CD4-positive, alpha-beta T cell treated with Interleukin-15 for 4 hours (primary cell): Measurements from ENCODE around the gene LDB3.

Experiments
- DNase-seq: peaks from one replicate; pipeline ENCODE4 v3.0.0-alpha.2; 2020; ENCODE audit warnings: low spot score

The LDB3 gene

DNA sequence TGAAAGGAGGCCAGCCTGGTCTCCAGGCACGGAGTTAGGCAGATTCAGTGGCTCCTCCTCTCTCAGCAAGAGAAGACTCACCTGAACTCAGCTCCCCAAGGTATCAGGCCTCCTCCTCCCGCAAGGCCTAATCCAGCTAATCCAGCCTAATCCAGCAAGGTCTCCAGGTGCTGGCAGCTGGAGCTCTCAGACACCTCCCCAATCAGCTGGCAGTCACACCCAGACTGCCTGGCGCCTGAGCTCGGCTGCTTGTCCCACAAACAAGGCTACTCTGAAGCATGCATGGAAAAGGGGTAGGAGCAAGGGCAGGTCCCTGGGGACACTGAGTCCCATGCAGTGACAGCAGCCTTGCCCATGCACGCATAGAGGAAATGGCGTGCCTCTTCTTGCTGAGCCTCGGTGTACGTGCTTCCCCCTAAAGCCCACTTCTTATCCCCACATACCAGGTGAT is 17.3 kb upstream of the LDB3 start:
- no peak for DNase-seq

DNA sequence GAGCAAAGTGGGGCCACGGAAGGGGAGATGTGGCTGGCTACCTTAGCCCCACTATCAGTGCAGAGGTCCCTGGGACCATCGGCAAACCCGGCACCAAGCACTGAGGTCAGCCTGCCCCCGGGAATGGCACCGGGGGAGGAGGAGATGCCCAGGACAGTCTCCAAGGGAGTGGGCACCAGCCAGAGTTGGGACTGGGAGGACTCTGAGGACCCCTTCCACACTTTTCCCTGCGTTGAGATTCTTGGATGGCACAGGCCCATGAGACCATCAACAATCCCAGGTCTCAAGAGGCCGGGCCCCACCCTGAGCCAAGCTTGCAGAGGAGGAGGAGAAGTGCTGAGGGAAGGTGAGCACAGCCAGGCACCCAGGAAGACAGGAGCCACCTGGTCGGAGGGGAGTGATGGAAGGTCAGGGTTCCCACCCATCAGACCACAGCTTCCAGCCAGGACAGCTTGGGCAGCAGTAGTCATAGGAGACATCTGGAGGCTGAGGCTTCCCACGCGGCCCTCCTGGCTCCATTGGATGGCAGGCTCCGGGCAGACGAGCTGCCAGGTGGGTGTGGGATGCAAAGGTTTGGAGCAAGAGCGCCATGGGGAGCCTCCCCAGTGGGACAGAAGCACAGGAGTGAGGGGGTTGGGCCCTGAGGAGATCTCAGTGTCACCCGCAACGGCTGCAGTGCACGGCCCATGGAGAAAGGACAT is 16.5 kb upstream of the LDB3 start:
- no peak for DNase-seq

DNA sequence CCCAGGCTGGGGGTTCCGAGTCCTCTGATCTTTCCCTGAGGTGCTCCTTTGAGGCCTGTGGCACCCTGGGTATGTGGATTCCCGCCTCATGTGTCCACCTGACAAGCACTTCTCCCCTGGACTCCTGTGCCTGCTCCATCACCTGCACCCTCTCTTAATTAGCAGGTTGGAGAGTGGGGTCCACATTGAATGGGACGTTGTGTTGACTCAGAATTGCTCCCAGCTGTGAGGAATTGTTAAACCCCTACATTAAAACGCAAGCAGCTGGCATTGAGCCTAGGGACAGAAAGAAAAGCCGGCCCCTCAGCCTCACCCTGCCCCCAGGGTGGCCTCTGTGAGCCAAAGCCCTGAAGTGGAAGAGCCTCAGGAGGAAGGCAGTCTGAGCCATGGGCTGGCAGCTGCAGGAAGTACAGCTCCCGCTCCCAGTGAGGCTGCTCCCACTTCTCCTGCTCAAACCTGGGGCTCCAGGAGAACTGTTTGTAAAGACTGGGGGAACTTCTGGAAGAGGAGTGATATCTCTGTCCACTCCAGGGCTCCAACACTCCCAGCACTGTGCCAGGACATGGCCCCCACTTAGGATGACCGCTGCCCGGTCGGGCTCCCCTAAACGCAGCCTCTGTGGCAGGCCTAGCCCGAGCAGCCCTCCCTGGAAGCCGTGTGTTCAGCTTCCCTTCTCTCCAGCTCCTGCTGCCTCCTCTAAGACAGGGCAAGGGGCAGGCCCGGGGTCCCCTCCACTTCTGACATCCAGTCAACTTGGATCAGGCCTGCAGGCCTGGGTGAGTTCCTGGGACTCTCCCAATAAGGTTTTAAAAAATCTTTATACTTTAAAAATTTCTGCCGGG is 15.7 kb upstream of the LDB3 start:
- no peak for DNase-seq

GRCh38 chr10:86653379-86653778 is 14.9 kb upstream of the LDB3 start:
- DNase-seq = no peak

DNA sequence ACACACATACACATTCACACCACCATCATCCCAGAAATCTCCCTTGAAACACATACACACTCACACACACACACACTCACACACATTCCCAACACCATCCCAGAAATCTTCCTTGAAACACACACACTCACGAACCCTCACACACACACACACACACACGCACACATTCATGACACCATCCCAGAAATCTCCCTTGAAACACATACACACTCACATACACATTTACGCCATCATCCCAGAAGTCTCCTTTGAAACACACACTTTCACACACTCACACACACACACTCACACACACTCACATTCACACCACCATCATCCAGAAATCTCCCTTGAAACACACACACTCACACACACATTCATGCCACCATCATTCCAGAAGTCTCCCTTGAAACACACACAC is 14.3 kb upstream of the LDB3 start:
- DNase-seq = no peak

- DNase-seq = no peak
Measured at GRCh38 chr10:86654411-86655172, 13.7 kb upstream of the LDB3 start, which contains the start of gene OPN4. Gene OPN4, plus strand, starts transcription at chr10:86654547. Its CDS starts 237 bp downstream, at chr10:86654784.

DNA sequence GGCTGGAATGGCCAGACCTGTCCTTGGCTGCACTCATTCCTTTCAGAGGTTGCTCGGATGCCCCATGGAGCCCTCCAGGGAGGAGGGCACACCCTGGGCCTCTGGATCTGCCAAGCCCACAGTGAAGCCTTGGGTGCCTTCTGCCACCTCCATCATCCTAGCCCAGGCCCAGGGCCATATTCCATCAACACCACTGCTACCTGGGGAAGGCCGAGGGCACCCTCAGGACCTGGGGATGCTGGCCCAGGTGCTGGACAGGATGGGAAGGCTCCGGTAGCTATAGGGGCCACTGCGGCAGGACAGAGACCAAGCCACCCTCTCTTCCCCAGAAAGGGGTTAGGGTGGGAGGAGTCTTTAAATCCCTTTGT is 13.2 kb upstream of the LDB3 start:
- DNase-seq = no peak

- no peak for DNase-seq
Measured at GRCh38 chr10:86655596-86655995, 12.7 kb upstream of the LDB3 start.

GRCh38 chr10:86657011-86657395 is 11.3 kb upstream of the LDB3 start:
- no peak for DNase-seq

GRCh38 chr10:86657396-86658011 is 10.8 kb upstream of the LDB3 start:
- no peak for DNase-seq

DNA sequence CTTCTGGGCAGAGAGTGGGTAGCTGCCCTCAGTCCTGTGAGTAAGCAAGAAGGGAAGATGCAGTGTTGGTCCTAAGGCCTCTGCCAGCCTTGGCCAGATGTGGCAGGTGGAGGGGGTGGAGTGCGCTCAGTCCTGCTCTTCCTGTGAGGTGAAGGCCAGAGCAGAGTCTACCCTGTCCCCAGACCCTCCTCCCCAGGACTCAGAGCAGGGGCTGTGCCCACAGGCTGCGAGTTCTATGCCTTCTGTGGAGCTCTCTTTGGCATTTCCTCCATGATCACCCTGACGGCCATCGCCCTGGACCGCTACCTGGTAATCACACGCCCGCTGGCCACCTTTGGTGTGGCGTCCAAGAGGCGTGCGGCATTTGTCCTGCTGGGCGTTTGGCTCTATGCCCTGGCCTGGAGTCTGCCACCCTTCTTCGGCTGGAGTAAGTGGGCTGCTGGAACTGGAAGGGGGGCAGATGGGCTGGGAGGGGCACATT is 10.0 kb upstream of the LDB3 start:
- no peak for DNase-seq

GRCh38 chr10:86658751-86659150 is 9.6 kb upstream of the LDB3 start:
- no peak for DNase-seq

DNA sequence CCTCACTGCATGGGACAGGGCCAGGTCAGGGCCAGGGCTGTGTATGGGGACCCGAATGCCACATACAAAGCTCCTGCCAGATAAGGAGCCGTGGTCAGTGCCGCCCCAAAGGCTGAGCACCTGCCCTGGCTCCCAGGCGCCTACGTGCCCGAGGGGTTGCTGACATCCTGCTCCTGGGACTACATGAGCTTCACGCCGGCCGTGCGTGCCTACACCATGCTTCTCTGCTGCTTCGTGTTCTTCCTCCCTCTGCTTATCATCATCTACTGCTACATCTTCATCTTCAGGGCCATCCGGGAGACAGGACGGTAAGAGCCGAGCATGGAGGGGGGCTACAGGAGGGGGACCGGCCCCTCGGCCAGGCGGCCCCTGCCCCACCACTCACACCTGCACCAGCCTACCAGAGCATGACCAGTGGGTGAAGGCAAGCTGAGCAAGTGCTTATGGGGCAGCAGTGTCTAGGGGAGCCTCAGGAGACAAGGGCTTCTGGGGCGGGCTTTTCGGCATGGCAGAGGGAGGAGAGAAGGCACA is 9.1 kb upstream of the LDB3 start:
- no peak for DNase-seq

- no peak for DNase-seq
Measured at GRCh38 chr10:86659721-86660453, 8.4 kb upstream of the LDB3 start.

DNA sequence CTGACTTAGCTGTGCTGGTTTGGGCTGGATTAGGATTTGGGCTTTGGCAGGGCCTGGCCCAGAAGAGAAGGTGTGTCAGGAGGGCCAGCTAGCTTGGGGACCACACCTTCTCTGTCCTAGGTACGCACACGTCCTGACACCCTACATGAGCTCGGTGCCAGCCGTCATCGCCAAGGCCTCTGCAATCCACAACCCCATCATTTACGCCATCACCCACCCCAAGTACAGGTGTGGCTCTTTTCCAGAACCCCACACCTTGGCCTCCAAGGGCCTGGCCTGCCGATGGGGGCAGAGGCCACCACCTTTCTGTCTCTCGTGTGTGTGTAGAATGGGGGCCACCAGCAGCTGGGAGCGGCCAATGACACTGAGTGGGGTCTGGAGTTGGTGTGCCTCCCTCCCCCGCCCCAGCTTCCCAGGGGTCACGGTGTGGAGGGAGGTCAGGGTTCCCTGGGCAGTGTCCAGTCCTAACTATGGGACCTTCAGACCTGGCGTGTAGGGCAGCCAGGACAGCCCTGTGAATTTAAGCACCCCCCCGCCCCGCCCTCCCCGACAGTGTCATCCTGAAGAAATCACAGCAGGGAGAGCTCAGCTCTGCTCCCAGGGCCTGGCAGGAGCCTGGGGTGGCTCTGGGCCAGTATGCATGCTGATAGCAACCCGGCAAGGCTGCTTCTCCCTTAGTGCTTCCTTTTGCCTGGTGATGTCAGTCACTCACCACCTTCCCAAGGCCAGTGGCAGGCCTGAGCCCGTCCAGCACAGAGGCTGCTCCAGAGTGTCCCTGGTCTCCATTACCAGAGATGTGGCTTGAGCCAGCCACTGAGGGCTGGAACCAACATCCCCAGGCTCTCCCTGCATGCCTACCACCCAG is 6.9 kb upstream of the LDB3 start:
- DNase-seq = no peak

DNA sequence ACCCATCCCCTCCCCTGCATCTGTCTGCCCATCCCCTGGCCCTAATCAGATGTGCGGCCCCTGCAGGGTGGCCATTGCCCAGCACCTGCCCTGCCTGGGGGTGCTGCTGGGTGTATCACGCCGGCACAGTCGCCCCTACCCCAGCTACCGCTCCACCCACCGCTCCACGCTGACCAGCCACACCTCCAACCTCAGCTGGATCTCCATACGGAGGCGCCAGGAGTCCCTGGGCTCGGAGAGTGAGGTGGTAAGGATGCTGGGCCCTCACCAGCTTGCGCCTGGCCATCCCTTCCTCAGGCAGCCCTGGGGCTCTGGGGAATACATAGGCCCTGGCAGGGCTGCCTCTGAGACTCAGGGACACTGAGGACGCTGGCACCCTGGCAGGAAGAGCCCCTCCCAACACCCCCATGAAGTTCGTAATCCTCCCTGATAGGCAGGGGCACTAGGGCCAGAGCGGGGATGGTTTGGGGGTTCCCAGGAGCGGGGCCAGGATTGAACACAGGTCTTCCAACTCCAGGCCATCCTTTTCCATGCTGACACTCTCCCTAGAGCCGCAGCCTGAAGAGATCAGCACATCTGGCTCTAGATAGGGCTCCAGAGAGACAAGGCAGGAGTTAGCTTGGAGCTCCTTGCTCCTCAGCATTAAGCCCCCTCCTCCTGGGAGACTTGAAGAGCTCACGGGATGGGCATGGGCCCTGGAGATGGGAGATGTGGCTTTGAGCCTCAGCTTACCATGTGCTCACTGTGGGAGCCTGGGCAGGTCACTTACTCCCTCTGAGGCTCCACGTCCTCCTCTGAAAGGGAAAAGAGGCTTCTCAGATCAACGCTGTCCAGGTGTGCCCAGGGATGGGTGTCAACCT is 5.9 kb upstream of the LDB3 start:
- DNase-seq = no peak

DNA sequence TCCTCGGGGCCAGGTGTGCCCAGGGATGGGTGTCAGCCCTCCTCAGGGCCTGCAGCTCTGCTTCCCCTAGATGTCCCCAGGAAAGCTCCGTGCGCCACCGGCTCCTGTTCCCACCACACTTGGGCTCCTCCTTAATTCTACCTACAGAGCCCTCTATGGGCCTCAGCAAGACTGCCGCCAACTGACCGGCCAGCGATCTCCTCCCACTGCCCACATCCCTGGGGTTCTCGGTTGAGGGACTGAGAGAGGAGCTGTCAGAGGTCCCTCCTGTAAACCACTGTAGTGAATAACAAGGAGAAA is 5.3 kb upstream of the LDB3 start:
- DNase-seq = no peak

DNA sequence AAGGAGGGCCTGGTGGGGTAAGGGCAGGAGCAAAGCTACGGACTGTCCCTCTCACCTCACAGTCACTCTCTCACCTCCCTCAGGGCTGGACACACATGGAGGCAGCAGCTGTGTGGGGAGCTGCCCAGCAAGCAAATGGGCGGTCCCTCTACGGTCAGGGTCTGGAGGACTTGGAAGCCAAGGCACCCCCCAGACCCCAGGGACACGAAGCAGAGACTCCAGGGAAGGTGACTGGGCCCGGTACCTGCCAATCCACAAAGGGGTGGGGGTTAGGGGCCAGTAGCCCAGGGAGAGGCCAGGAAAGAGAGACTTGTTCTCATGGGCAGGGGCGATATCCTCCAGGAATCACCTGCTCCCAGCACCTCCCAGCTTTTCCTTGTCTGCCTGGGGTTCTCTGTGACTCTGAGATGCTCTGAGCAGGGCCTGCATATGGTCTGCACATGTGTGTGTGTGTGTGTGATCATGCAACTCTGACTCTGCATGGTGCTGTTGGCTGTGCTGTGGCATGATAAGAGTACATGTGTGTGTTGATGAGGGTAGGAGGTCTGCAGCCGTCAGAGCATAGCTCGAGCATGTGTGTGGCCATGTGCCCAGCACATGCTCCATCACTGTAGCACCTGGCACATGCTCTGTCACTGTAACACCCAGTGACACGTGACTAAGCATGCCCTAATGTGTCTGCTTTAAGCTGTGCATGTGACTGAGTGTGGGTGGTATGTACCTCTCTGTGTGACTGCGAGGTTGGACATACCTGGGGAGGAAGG is 4.6 kb upstream of the LDB3 start:
- no peak for DNase-seq
